ENCODE measurements around the gene ARV1.

ARV1 gene

DNA sequence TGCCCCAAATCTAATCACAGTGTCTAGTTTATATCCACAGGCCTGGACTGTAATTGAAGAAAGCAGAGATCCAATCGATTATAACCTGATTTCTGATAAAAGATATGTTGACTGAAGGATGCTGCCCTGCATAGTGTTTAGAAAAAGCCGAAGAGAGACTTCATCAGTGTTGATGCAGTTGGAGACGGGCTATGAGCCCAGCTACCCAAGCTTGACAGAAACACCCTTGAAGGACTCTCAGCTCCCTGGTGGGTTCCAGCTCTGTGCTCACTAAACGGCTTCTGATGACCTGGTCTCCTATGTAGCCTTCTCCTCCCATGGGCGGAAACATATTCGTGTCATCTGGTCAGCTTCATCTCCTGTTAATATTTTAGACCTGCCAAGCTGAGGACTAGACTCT, 50.9 kb downstream of the ARV1 start:
- no peak for ATAC-seq
- TF ChIP-seq, protein P1, sequence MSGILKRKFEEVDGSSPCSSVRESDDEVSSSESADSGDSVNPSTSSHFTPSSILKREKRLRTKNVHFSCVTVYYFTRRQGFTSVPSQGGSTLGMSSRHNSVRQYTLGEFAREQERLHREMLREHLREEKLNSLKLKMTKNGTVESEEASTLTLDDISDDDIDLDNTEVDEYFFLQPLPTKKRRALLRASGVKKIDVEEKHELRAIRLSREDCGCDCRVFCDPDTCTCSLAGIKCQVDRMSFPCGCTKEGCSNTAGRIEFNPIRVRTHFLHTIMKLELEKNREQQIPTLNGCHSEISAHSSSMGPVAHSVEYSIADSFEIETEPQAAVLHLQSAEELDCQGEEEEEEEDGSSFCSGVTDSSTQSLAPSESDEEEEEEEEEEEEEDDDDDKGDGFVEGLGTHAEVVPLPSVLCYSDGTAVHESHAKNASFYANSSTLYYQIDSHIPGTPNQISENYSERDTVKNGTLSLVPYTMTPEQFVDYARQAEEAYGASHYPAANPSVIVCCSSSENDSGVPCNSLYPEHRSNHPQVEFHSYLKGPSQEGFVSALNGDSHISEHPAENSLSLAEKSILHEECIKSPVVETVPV (CRISPR knock-in tag; IDR thresholded peaks at IDR 0.05) = no peak
- peak; percentile 76; the same call in 1 of the 2 replicates for TF ChIP-seq TCF4 (CRISPR knock-in tag; IDR thresholded peaks at IDR 0.05; ENCODE audit: borderline replicate concordance)
- no peak for TF ChIP-seq BACH2 (CRISPR knock-in tag; IDR thresholded peaks at IDR 0.05; ENCODE audit: borderline replicate concordance)
- TF ChIP-seq ZNF8 (CRISPR knock-in tag; IDR thresholded peaks at IDR 0.05) = no peak

DNA sequence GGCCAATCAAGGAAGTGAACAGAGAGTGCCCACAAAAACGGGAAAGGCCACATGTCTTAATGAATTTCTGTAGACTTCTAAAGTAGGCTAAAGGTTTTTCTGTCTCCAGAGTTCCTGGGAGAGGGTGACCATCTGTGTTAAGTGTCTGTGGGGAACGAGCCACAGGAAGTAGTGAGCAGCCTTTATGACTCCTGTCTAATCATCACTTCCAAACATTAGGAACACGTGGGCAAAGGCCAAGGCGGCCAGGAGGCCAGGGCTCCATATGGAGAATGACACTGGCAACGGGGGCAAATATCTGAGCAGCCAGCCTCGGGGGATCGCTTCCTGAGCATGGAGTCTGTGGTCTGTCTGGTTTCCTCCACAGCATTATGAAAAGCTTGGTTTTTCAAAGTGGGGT, 54.1 kb downstream of the ARV1 start:
- TF ChIP-seq OSR1 (CRISPR knock-in tag; IDR thresholded peaks at IDR 0.05) (no peak), ISL1 (CRISPR knock-in tag; IDR thresholded peaks at IDR 0.05) (no peak), ZNF8 (CRISPR knock-in tag; IDR thresholded peaks at IDR 0.05) (no peak), TCF4 (CRISPR knock-in tag; IDR thresholded peaks at IDR 0.05; ENCODE audit: borderline replicate concordance) (no peak), ZNF565 (CRISPR knock-in tag; conservative IDR thresholded peaks at IDR 0.05; ENCODE audit: low read depth) (no peak), BACH2 (CRISPR knock-in tag; IDR thresholded peaks at IDR 0.05; ENCODE audit: borderline replicate concordance) (no peak), ARNTL (CRISPR knock-in tag; IDR thresholded peaks at IDR 0.05; ENCODE audit: borderline replicate concordance, low read depth) (no peak), RARB (CRISPR knock-in tag; IDR thresholded peaks at IDR 0.05) (no peak), GLIS3 (CRISPR knock-in tag; IDR thresholded peaks at IDR 0.05) (no peak), TOX (CRISPR knock-in tag; IDR thresholded peaks at IDR 0.05; ENCODE audit: borderline replicate concordance) (no peak), ZFP3 (CRISPR knock-in tag; IDR thresholded peaks at IDR 0.05) (no peak), PPARA (CRISPR knock-in tag; IDR thresholded peaks at IDR 0.05; ENCODE audit: borderline replicate concordance) (no peak), ZNF70 (CRISPR knock-in tag; IDR thresholded peaks at IDR 0.05) (no peak), ZC3H10 (CRISPR knock-in tag; IDR thresholded peaks at IDR 0.05) (no peak), SNAI2 (CRISPR knock-in tag; IDR thresholded peaks at IDR 0.05) (no peak)
- TF ChIP-seq, protein P2, sequence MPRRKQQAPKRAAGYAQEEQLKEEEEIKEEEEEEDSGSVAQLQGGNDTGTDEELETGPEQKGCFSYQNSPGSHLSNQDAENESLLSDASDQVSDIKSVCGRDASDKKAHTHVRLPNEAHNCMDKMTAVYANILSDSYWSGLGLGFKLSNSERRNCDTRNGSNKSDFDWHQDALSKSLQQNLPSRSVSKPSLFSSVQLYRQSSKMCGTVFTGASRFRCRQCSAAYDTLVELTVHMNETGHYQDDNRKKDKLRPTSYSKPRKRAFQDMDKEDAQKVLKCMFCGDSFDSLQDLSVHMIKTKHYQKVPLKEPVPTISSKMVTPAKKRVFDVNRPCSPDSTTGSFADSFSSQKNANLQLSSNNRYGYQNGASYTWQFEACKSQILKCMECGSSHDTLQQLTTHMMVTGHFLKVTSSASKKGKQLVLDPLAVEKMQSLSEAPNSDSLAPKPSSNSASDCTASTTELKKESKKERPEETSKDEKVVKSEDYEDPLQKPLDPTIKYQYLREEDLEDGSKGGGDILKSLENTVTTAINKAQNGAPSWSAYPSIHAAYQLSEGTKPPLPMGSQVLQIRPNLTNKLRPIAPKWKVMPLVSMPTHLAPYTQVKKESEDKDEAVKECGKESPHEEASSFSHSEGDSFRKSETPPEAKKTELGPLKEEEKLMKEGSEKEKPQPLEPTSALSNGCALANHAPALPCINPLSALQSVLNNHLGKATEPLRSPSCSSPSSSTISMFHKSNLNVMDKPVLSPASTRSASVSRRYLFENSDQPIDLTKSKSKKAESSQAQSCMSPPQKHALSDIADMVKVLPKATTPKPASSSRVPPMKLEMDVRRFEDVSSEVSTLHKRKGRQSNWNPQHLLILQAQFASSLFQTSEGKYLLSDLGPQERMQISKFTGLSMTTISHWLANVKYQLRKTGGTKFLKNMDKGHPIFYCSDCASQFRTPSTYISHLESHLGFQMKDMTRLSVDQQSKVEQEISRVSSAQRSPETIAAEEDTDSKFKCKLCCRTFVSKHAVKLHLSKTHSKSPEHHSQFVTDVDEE (CRISPR knock-in tag; IDR thresholded peaks at IDR 0.05) = no peak
- TF ChIP-seq, protein P1 (CRISPR knock-in tag; IDR thresholded peaks at IDR 0.05) = no peak
- TF ChIP-seq, protein P3, sequence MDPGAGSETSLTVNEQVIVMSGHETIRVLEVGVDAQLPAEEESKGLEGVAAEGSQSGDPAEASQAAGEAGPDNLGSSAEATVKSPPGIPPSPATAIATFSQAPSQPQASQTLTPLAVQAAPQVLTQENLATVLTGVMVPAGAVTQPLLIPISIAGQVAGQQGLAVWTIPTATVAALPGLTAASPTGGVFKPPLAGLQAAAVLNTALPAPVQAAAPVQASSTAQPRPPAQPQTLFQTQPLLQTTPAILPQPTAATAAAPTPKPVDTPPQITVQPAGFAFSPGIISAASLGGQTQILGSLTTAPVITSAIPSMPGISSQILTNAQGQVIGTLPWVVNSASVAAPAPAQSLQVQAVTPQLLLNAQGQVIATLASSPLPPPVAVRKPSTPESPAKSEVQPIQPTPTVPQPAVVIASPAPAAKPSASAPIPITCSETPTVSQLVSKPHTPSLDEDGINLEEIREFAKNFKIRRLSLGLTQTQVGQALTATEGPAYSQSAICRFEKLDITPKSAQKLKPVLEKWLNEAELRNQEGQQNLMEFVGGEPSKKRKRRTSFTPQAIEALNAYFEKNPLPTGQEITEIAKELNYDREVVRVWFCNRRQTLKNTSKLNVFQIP (CRISPR knock-in tag; IDR thresholded peaks at IDR 0.05; ENCODE audit: borderline replicate concordance, low read depth) = no peak
- no peak for ATAC-seq

DNA sequence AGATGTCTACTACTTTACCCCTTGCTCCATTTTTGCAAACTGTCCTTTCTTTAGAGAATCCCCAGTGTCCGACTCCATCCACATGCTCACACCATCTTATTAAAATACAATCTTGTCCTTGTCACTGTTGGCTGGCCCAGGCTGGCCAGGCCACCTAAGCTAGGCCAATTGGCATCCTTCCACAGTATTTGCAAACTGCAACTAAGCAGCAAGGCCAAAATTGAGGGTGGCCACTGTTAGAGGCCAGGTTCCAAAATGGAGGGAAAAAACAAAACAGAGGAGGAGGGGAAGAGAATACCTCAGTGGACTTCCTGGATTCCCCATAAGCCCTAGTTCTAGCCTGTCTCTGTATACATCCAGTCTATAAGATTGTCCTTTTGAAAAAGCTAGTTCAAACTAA, 56.9 kb downstream of the ARV1 start:
- no peak for ATAC-seq
- TF ChIP-seq PPARA (CRISPR knock-in tag; IDR thresholded peaks at IDR 0.05; ENCODE audit: borderline replicate concordance) = no peak
- TF ChIP-seq RARB (CRISPR knock-in tag; IDR thresholded peaks at IDR 0.05) = no peak
- TF ChIP-seq, protein P2 (CRISPR knock-in tag; IDR thresholded peaks at IDR 0.05) = no peak
- TF ChIP-seq SNAI2 (CRISPR knock-in tag; IDR thresholded peaks at IDR 0.05) = no peak
- TF ChIP-seq, protein P4, sequence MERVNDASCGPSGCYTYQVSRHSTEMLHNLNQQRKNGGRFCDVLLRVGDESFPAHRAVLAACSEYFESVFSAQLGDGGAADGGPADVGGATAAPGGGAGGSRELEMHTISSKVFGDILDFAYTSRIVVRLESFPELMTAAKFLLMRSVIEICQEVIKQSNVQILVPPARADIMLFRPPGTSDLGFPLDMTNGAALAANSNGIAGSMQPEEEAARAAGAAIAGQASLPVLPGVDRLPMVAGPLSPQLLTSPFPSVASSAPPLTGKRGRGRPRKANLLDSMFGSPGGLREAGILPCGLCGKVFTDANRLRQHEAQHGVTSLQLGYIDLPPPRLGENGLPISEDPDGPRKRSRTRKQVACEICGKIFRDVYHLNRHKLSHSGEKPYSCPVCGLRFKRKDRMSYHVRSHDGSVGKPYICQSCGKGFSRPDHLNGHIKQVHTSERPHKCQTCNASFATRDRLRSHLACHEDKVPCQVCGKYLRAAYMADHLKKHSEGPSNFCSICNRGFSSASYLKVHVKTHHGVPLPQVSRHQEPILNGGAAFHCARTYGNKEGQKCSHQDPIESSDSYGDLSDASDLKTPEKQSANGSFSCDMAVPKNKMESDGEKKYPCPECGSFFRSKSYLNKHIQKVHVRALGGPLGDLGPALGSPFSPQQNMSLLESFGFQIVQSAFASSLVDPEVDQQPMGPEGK (CRISPR knock-in tag; IDR thresholded peaks at IDR 0.05; ENCODE audit: borderline replicate concordance) = no peak
- TF ChIP-seq ISL1 (CRISPR knock-in tag; IDR thresholded peaks at IDR 0.05) = no peak
- no peak for TF ChIP-seq ZC3H10 (CRISPR knock-in tag; IDR thresholded peaks at IDR 0.05)
- TF ChIP-seq, protein P1 (CRISPR knock-in tag; IDR thresholded peaks at IDR 0.05) = no peak
- TF ChIP-seq OSR1 (CRISPR knock-in tag; IDR thresholded peaks at IDR 0.05) = no peak
- TF ChIP-seq GLIS3 (CRISPR knock-in tag; IDR thresholded peaks at IDR 0.05) = no peak
- no peak for TF ChIP-seq ZFP30 (CRISPR knock-in tag; IDR thresholded peaks at IDR 0.05)
- TF ChIP-seq ZNF70 (CRISPR knock-in tag; IDR thresholded peaks at IDR 0.05) = no peak
- no peak for TF ChIP-seq TOX (CRISPR knock-in tag; IDR thresholded peaks at IDR 0.05; ENCODE audit: borderline replicate concordance)
- TF ChIP-seq ZNF8 (CRISPR knock-in tag; IDR thresholded peaks at IDR 0.05) = no peak
- TF ChIP-seq ZFP3 (CRISPR knock-in tag; IDR thresholded peaks at IDR 0.05) = no peak
- TF ChIP-seq CSDC2 (CRISPR knock-in tag; IDR thresholded peaks at IDR 0.05) = no peak
